OCI-LY7 (cell line): Measurements from ENCODE around the gene TXNRD1.

Experiments
- EZH2phosphoT487 ChIP-seq: fragments of 200-600 bp; sonication (generic); IDR thresholded peaks from 2 replicates; pipeline ENCODE4 v1.6.1; 2018; ENCODE audit warnings: low read depth, borderline replicate concordance, mild to moderate bottlenecking, mixed run types, antibody characterized with exemption, low read length, moderate library complexity, mixed read lengths
- TF ChIP-seq, protein P1 (sequence below): fragments of 200-600 bp; sonication (generic); conservative IDR thresholded peaks from 2 replicates; pipeline ENCODE4 v1.5.1; 2014; ENCODE audit warnings: mild to moderate bottlenecking, antibody characterized with exemption, low read length, moderate library complexity, mixed read lengths

DNA sequence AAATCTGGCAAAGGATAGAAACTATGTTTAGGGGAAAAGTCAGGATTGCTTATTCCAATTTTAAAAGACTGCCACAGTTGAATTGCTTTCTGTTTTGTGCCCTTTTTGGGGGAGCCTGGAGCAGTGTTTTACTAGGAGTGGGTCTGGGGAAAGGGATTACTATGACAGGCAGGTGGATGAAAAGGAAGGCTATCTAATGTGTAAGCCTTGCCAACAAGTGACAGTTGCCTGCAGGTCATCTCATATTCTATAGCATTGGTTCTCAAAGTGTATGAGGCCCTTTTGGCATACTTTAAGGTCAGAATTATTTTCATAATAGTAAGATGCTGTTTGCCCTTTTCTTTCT lies 92.0 kb downstream of the TXNRD1 start:
- TF ChIP-seq, protein P1, sequence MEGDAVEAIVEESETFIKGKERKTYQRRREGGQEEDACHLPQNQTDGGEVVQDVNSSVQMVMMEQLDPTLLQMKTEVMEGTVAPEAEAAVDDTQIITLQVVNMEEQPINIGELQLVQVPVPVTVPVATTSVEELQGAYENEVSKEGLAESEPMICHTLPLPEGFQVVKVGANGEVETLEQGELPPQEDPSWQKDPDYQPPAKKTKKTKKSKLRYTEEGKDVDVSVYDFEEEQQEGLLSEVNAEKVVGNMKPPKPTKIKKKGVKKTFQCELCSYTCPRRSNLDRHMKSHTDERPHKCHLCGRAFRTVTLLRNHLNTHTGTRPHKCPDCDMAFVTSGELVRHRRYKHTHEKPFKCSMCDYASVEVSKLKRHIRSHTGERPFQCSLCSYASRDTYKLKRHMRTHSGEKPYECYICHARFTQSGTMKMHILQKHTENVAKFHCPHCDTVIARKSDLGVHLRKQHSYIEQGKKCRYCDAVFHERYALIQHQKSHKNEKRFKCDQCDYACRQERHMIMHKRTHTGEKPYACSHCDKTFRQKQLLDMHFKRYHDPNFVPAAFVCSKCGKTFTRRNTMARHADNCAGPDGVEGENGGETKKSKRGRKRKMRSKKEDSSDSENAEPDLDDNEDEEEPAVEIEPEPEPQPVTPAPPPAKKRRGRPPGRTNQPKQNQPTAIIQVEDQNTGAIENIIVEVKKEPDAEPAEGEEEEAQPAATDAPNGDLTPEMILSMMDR: no peak
- TF ChIP-seq EZH2phosphoT487: no peak
